Gastrocnemius medialis (tissue), 4 donors: Measurements from ENCODE around the gene GALNT15. TPM values are rescaled to one million over a fixed set of nuclear protein-coding genes. Genes with fewer than 3 reads are reported as not detected.

ENCODE experiments used
- ATAC-seq, 2 donors: fragments of 150-250 bp; one replicate each; pipeline ENCODE4 v1.9.1; 2016
- DNase-seq, 2 donors: peaks; one replicate each; pipeline ENCODE4 v3.0.0-alpha.2; 2019
- H3K27ac ChIP-seq, 4 donors: fragments of 200-600 bp; sonication (generic); 1 replicate in 1 of 4; 2 replicates in 3 of 4; pipeline ENCODE4 v1.5.1; 2016 to 2018; ENCODE audit warnings: mild to moderate bottlenecking in 2 of 4, moderate library complexity in 1 of 4
- H3K27me3 ChIP-seq, 3 donors: fragments of 200-600 bp; sonication (generic) in 2 of 3; 1 replicate in 1 of 3; 2 replicates in 2 of 3; pipeline versions ENCODE4 v1.5.1 to v1.6.0; 2016 to 2019; ENCODE audit warnings: mild to moderate bottlenecking in 1 of 3, moderate library complexity in 1 of 3
- H3K36me3 ChIP-seq, 2 donors: fragments of 200-600 bp; sonication (generic) in 1 of 2; one replicate each; pipeline ENCODE4 v1.5.1; 2017 to 2018
- H3K4me1 ChIP-seq, 2 donors: fragments of 200-600 bp; sonication (generic) in 1 of 2; one replicate each; pipeline ENCODE4 v1.5.1; 2016 to 2017; ENCODE audit warnings: mild to moderate bottlenecking in 2 of 2
- H3K4me3 ChIP-seq, 4 donors: fragments of 200-600 bp; sonication (generic) in 3 of 4; 1 replicate in 1 of 4; 2 replicates in 3 of 4; pipeline ENCODE4 v1.5.1; 2016 to 2019; ENCODE audit warnings: mild to moderate bottlenecking in 2 of 4
- H3K9me3 ChIP-seq, 3 donors: fragments of 200-600 bp; sonication (generic) in 2 of 3; 1 replicate in 1 of 3; 2 replicates in 2 of 3; pipeline ENCODE4 v1.5.1; 2016 to 2019
- POLR2A ChIP-seq, 2 donors: fragments of 450-650 bp; IDR thresholded peaks; one replicate each; pipeline ENCODE4 v1.6.1; 2017; ENCODE audit warnings: antibody characterized with exemption in 2 of 2, mild to moderate bottlenecking in 2 of 2, moderate library complexity in 2 of 2
- in situ Hi-C, 4 donors: fragments of 200-750 bp; cut with MboI; loops; one replicate each; pipeline versions ENCODE4 v1.15.0 to v1.8.0; 2017; ENCODE audit warnings: low sequenced_read_pairs in 4 of 4
- intact Hi-C: fragments of 100-400 bp; cut with DNase I; formaldehyde crosslinking; loops from one replicate; pipeline ENCODE4 v1.15.1; 2023; ENCODE audit warnings: low total_unique reads
- total RNA-seq, 4 donors: library from RNA; depleted of rRNA; stranded (reverse); fragments of >200 nt; gene quantifications; one replicate each; pipeline versions ENCODE4 v1.1.0 to v1.2.3, GENCODE V29; 2016
- TF ChIP-seq, protein P1 (sequence below), 5 experiments: fragments of 450-650 bp in 3 of 5; fragments of 200-600 bp in 2 of 5; sonication (generic) in 2 of 5; IDR thresholded peaks in 4 of 5; conservative IDR thresholded peaks in 1 of 5; 1 replicate in 4 of 5; 2 replicates in 1 of 5; pipeline ENCODE4 v1.5.1; 2016 to 2019; ENCODE audit warnings: antibody characterized with exemption in 5 of 5, mild to moderate bottlenecking in 3 of 5, moderate library complexity in 3 of 5

The GALNT15 gene
- total RNA-seq, 4 donors from 2014 or later, result 57.6 to 94.0 (median 79.6) TPM

DNA sequence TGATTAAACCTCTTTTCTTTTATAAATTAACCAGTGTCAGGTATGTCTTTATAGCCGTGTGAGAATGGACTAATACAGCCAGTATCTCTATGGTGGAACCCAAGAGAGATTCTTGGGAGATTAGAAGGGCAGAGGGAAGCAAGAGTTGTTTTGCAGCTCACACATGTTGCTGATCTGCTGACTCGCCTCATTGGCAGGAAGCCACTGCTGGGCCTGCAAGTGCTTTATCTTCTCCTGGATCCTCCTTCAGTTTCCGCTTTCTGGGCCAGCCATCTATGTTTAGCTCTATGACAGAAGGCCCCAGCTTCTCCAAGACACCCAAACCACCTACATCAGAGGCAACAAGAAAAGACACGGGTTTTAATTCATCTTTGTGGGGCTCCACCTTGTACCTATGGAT lies 23.4 kb upstream of the GALNT15 start:
- Histone ChIP-seq H3K4me3 (no peak overlapping the region), H3K9me3 (no peaks in the 10 kb centered on the region), H3K27me3 (no peaks in the 10 kb centered on the region), H3K36me3 (no peaks in the 10 kb centered on the region), H3K4me1 (peaks cover 49 to 51% of the 10 kb centered on the region in 2 donors), H3K27ac (peak overlapping the region; percentile 73 to 81 (median 77))
- DNase-seq (peak; percentile 89 to 94), ATAC-seq (peak; percentile 86 to 92)
- no peak for TF ChIP-seq POLR2A (IDR thresholded peaks at IDR 0.05)
- TF ChIP-seq, protein P1, sequence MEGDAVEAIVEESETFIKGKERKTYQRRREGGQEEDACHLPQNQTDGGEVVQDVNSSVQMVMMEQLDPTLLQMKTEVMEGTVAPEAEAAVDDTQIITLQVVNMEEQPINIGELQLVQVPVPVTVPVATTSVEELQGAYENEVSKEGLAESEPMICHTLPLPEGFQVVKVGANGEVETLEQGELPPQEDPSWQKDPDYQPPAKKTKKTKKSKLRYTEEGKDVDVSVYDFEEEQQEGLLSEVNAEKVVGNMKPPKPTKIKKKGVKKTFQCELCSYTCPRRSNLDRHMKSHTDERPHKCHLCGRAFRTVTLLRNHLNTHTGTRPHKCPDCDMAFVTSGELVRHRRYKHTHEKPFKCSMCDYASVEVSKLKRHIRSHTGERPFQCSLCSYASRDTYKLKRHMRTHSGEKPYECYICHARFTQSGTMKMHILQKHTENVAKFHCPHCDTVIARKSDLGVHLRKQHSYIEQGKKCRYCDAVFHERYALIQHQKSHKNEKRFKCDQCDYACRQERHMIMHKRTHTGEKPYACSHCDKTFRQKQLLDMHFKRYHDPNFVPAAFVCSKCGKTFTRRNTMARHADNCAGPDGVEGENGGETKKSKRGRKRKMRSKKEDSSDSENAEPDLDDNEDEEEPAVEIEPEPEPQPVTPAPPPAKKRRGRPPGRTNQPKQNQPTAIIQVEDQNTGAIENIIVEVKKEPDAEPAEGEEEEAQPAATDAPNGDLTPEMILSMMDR (IDR thresholded peaks at IDR 0.05 in 4 of 5, conservative IDR thresholded peaks at IDR 0.05 in 1 of 5), result no peak
- intact Hi-C loops, result no loop called here
- in situ Hi-C loops, result no loop called here

DNA sequence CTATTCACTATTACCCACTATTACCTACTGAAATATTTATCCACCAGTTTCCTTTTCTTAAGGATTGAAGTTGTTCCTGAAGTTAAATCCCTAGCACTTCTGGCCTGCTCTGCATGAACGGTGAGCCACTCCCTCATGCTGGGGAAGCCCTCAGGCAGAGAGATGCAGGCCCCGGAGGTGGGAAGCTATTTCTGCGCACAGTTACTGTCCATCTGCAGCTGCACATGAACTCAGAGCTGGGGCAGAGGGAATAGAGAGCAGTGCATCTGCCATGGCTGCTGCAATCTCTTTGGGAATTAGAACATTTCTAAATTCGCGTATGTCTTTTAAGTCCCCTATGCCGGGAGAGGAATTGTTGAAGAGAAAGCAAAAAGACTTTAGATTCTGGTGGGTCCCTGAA lies 6.3 kb upstream of the GALNT15 start:
- Histone ChIP-seq H3K27ac (no peak overlapping the region), H3K4me1 (peaks cover 0 to 3% of the 10 kb centered on the region in 2 donors), H3K36me3 (no peaks in the 10 kb centered on the region), H3K27me3 (no peaks in the 10 kb centered on the region), H3K4me3 (no peak overlapping the region), H3K9me3 (no peaks in the 10 kb centered on the region)
- in situ Hi-C loops, result no loop called here
- ATAC-seq, result no peak
- TF ChIP-seq, protein P1 (IDR thresholded peaks at IDR 0.05 in 4 of 5, conservative IDR thresholded peaks at IDR 0.05 in 1 of 5), result no peak
- TF ChIP-seq POLR2A (IDR thresholded peaks at IDR 0.05), result no peak
- intact Hi-C loops, result no loop called here
- DNase-seq, result no peak

DNA sequence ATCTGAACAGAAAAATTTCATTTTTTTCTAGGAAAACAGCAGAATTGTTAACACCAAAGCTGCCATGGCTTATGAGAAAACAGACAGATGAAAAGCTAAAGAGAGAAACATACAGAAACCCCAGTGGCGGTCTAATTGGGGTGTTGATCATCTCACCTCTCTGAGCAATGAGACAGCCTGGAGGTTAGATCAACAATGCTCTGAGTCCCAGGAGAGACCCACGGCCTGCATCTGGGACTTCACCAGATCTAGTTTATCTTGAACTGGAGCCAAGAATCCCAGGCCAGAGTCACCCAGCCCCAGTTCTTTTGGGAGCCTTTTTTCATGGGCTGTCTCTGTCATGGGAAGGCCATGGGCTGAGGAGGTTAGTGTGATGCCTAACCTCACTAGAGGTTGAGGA lies 3.5 kb upstream of the GALNT15 start:
- intact Hi-C loops, result loop anchor here (5.0 kb wide), 1 partner anchor 34 kb away; no protein-coding TSS in a partner anchor
- Histone ChIP-seq H3K27ac (no peak overlapping the region), H3K4me1 (peaks cover 10 to 22% of the 10 kb centered on the region in 2 donors), H3K4me3 (no peak overlapping the region), H3K27me3 (no peaks in the 10 kb centered on the region), H3K36me3 (no peaks in the 10 kb centered on the region), H3K9me3 (no peaks in the 10 kb centered on the region)
- in situ Hi-C loops, result loop anchor here (5.0 to 10.0 kb wide), 5 partner anchors 74 to 129 kb away; no protein-coding TSS in a partner anchor
- ATAC-seq (no peak), DNase-seq (no peak)
- TF ChIP-seq, protein P1 (IDR thresholded peaks at IDR 0.05 in 4 of 5, conservative IDR thresholded peaks at IDR 0.05 in 1 of 5), result no peak
- no peak for TF ChIP-seq POLR2A (IDR thresholded peaks at IDR 0.05)

DNA sequence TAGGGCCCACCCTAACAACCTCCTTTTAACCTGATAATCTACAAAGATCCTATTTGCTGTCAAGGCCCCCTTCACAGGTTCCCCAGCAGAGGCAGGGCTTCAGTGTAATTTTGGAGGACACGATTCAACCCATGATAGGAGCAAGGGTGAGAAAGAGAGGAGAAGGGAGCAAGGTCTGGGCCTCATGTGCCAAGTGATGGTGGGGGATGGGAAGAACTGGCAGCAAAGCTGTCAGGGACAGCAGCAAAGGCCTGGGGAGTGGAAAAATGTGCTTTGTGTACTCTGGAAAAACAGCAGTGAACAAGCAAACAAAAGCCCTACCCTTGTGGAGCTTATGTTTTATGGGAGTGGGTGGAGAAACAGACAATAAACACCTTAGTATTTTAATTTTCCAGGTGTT lies 2.7 kb upstream of the GALNT15 start:
- H3K36me3 ChIP-seq, result no peaks in the 10 kb centered on the region
- no peak for DNase-seq
- TF ChIP-seq, protein P1 (IDR thresholded peaks at IDR 0.05 in 4 of 5, conservative IDR thresholded peaks at IDR 0.05 in 1 of 5), result no peak
- no peak for TF ChIP-seq POLR2A (IDR thresholded peaks at IDR 0.05)
- H3K4me1 ChIP-seq, result peaks cover 10 to 22% of the 10 kb centered on the region in 2 donors
- no peak overlapping the region for H3K27ac ChIP-seq
- H3K4me3 ChIP-seq, result no peak overlapping the region
- no peak for ATAC-seq
- intact Hi-C loops (loop anchor here (5.0 kb wide), 1 partner anchor 35 kb away; no protein-coding TSS in a partner anchor), in situ Hi-C loops (loop anchor here (5.0 to 10.0 kb wide), 5 partner anchors 73 to 130 kb away; no protein-coding TSS in a partner anchor)
- H3K27me3 ChIP-seq, result no peaks in the 10 kb centered on the region
- H3K9me3 ChIP-seq, result no peaks in the 10 kb centered on the region
